Gastroesophageal sphincter (tissue), 4 donors: ENCODE results near the gene HOXB4. TPM values are rescaled to one million over a fixed set of nuclear protein-coding genes. Genes with fewer than 3 reads are reported as not detected.

Experiments
- ATAC-seq: fragments of 150-250 bp; one replicate; pipeline ENCODE4 v1.9.1; 2016; ENCODE audit warnings: mild to moderate bottlenecking, moderate library complexity
- H3K27ac ChIP-seq, 4 donors: fragments of 200-600 bp; sonication (generic) in 3 of 4; 1 replicate in 3 of 4; 2 replicates in 1 of 4; pipeline ENCODE4 v1.5.1; 2016 to 2019
- H3K27me3 ChIP-seq: fragments of 200-600 bp; sonication (generic); one replicate; pipeline ENCODE4 v1.5.1; 2019
- H3K36me3 ChIP-seq, 2 donors: fragments of 200-600 bp; sonication (generic); one replicate each; pipeline ENCODE4 v1.5.1; 2019; ENCODE audit warnings: control low read depth in 1 of 2
- H3K4me1 ChIP-seq, 3 donors: fragments of 200-600 bp; sonication (generic); 1 replicate in 2 of 3; 2 replicates in 1 of 3; pipeline ENCODE4 v1.5.1; 2016 to 2019; ENCODE audit warnings: control low read depth in 2 of 3
- H3K4me3 ChIP-seq, 2 donors: fragments of 200-600 bp; sonication (generic); one replicate each; pipeline ENCODE4 v1.5.1; 2019; ENCODE audit warnings: mild to moderate bottlenecking in 1 of 2, moderate library complexity in 1 of 2
- H3K9me3 ChIP-seq, 3 donors: fragments of 200-600 bp; sonication (generic); one replicate each; pipeline ENCODE4 v1.5.1; 2017 to 2019; ENCODE audit warnings: control low read depth in 2 of 3
- EP300 ChIP-seq: sonication (generic); formaldehyde crosslinking; IDR thresholded peaks from one replicate; pipeline ENCODE4 v1.6.1; 2017; ENCODE audit warnings: antibody characterized with exemption, mild to moderate bottlenecking
- POLR2A ChIP-seq, 2 donors: fragments of 450-650 bp; IDR thresholded peaks; one replicate each; pipeline ENCODE4 v1.6.1; 2017; ENCODE audit warnings: antibody characterized with exemption in 2 of 2, mild to moderate bottlenecking in 2 of 2, moderate library complexity in 1 of 2
- POLR2AphosphoS5 ChIP-seq: sonication (generic); formaldehyde crosslinking; IDR thresholded peaks from one replicate; pipeline ENCODE4 v1.6.1; 2017; ENCODE audit warnings: antibody characterized with exemption
- WGBS, 2 donors: methylation state at CpG; one replicate each; pipeline ENCODE4 v1.1.5; 2018; ENCODE audit warnings: low coverage in 1 of 2; 5-methylcytosine and 5-hydroxymethylcytosine counted together
- total RNA-seq, 4 donors: library from RNA; depleted of rRNA; stranded (reverse); fragments of >200 nt; gene quantifications; one replicate each; pipeline ENCODE4 v1.1.0, GENCODE V29; 2016
- TF ChIP-seq, protein P1 (sequence below), 4 experiments: fragments of 200-600 bp in 2 of 4; fragments of 450-650 bp in 2 of 4; sonication (generic) in 1 of 4; IDR thresholded peaks; one replicate each; pipeline ENCODE4 v1.5.1; 2017 to 2019; ENCODE audit warnings: antibody characterized with exemption in 4 of 4, mild to moderate bottlenecking in 2 of 4, moderate library complexity in 2 of 4

Gene HOXB4
- total RNA-seq, 4 donors from 2014 or later = 3.0 to 12.9 (median 6.9) TPM

DNA sequence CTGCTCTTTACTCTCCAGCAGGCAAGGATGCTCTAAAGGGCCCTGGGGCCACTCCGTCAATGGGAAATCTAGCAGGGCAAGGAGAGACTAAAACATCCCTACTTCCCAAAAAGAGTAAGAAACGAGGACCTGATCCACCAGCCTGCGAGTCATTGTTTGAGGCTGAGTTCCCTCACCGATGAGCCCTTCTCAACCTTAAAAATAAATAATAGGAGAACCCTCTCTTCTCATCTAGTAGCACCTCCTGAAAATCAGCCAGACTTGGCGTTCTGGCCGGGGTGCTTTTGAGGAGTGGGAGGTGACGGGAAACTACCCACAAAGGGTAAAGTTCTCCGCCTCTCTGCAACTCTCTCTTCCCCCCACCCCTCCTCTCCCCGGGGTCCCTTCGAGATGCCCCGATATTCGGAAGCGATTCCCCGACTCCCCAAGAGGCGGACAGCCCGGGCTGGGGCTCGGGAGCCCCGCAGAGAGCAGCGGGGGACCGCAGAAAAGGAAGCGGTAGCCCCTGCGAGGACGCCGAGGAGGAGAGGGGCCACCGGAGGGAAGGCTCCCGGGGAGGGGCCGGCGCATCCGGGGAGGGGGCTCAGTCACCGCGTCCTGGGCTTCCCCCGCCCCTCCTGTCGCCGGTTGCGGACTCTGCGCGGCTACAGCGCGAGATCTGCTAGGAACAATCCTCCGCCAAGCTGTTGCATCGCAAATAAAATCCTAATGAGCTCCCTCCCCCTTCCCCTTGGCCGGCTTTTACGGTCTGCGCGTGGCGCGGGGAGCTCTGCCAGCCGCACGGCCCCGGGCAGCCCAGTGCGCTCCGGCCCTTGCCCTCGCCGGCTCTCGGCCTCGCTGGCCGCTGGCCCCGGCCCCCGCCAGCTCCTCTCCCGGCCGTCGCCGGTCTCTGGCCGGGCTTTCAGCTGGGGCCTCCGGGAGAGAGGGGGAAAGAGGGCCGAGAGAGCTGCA lies 46.7 kb upstream of the HOXB4 start:
- ATAC-seq = peak; percentile 20
- Histone ChIP-seq H3K4me3 (peak overlapping the region in 1 of 2 donors; percentile 41), H3K4me1 (peaks cover 0 to 26% (median 23%) of the 10 kb centered on the region in 3 donors), H3K27me3 (peaks cover 100% of the 10 kb centered on the region), H3K9me3 (no peaks in the 10 kb centered on the region), H3K36me3 (no peaks in the 10 kb centered on the region), H3K27ac (no peak overlapping the region)
- TF ChIP-seq EP300 (no peak), POLR2AphosphoS5 (no peak), POLR2A (IDR thresholded peaks at IDR 0.05) (no peak)
- TF ChIP-seq, protein P1, sequence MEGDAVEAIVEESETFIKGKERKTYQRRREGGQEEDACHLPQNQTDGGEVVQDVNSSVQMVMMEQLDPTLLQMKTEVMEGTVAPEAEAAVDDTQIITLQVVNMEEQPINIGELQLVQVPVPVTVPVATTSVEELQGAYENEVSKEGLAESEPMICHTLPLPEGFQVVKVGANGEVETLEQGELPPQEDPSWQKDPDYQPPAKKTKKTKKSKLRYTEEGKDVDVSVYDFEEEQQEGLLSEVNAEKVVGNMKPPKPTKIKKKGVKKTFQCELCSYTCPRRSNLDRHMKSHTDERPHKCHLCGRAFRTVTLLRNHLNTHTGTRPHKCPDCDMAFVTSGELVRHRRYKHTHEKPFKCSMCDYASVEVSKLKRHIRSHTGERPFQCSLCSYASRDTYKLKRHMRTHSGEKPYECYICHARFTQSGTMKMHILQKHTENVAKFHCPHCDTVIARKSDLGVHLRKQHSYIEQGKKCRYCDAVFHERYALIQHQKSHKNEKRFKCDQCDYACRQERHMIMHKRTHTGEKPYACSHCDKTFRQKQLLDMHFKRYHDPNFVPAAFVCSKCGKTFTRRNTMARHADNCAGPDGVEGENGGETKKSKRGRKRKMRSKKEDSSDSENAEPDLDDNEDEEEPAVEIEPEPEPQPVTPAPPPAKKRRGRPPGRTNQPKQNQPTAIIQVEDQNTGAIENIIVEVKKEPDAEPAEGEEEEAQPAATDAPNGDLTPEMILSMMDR (IDR thresholded peaks at IDR 0.05) = no peak
- 1 to 4% methylated on average over 8 to 29 of the region's 66 CpGs for WGBS, 2 donors

DNA sequence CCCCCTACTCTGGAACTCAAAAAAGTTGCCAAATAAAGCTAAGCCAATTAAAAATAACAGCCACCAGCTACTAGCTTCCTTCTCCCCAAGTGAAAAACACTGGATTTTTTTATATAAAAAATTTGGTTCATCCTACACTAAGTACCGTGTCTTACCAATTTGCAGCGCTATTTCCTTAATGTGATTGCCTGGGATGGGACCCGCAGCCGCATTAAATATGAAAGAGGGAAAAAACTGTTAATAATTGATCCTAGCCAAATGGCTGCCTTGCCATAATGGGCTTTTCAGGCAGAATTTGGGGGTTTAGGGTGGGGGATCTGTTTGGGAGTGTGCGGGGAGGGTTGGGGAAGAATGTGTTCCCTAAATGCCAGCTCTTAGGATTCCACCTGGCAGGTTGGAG lies 46.0 kb upstream of the HOXB4 start:
- WGBS, 2 donors = 13 to 16% methylated on average over 4 of the region's 5 CpGs
- TF ChIP-seq, protein P1 (IDR thresholded peaks at IDR 0.05) = no peak
- TF ChIP-seq POLR2AphosphoS5 (no peak), POLR2A (IDR thresholded peaks at IDR 0.05) (no peak), EP300 (no peak)
- peaks cover 0 to 26% (median 23%) of the 10 kb centered on the region in 3 donors for H3K4me1 ChIP-seq
- H3K27ac ChIP-seq = no peak overlapping the region
- H3K4me3 ChIP-seq = no peak overlapping the region
- H3K27me3 ChIP-seq = peaks cover 100% of the 10 kb centered on the region
- H3K36me3 ChIP-seq = no peaks in the 10 kb centered on the region
- no peak for ATAC-seq
- H3K9me3 ChIP-seq = no peaks in the 10 kb centered on the region

DNA sequence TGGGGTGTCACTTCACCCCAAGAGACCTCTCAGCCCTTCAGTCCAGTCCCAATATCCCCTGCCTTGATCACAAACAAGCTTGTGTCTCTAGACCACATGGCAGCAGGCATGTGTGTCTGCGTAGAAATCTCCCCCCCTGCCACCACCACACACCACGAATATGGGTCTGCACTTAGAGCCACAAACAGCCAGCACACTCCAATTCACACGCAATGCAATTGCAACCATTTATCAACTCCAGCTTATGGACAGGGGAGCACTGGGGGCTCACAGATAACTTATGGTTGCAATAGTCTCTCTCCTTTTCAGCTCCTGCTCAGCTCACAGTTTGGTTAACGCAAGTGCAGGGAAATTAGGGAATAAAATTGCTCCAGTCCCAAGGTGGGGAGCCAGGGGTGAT lies 45.4 kb upstream of the HOXB4 start:
- 7 to 50% methylated on average over 1 to 2 of the region's 4 CpGs for WGBS, 2 donors
- Histone ChIP-seq H3K4me1 (peaks cover 0 to 30% (median 23%) of the 10 kb centered on the region in 3 donors), H3K27me3 (peaks cover 100% of the 10 kb centered on the region), H3K9me3 (no peaks in the 10 kb centered on the region), H3K27ac (no peak overlapping the region), H3K4me3 (no peak overlapping the region), H3K36me3 (no peaks in the 10 kb centered on the region)
- no peak for ATAC-seq
- TF ChIP-seq POLR2A (IDR thresholded peaks at IDR 0.05) (no peak), EP300 (no peak), POLR2AphosphoS5 (no peak)
- TF ChIP-seq, protein P1 (IDR thresholded peaks at IDR 0.05) = no peak

DNA sequence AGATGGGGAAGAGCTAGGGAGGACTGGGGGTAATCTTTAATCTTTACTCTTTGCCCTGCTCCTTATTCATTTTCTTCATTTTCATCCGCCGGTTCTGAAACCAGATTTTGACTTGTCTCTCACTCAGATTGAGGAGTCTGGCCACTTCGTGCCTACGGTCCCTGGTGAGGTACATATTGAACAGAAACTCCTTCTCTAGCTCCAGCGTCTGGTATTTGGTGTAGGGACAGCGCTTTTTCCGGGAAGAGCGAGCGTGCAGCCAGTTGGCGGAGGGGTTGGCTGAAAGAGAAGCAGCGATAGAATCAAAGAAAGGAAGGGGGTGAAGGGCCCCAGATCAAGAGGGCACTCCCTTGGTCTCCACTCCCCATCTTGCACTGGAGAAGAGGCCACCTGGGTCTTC lies 44.7 kb upstream of the HOXB4 start:
- no peak for ATAC-seq
- WGBS, 2 donors = 14 to 18% methylated on average over 3 to 7 of the region's 11 CpGs

More for the DNA sequence above, 44.7 kb upstream of the HOXB4 start:
- Histone ChIP-seq H3K27me3 (peaks cover 99% of the 10 kb centered on the region), H3K36me3 (no peaks in the 10 kb centered on the region), H3K27ac (no peak overlapping the region), H3K4me1 (peaks cover 0 to 37% (median 23%) of the 10 kb centered on the region in 3 donors), H3K4me3 (no peak overlapping the region), H3K9me3 (no peaks in the 10 kb centered on the region)
- TF ChIP-seq POLR2AphosphoS5 (no peak), EP300 (no peak), POLR2A (IDR thresholded peaks at IDR 0.05) (no peak)
- TF ChIP-seq, protein P1 (IDR thresholded peaks at IDR 0.05) = no peak
